Fibroblast of lung (primary cell): ENCODE data around the gene ETHE1.

Experiments used
- CTCF ChIP-seq, 2 donors: IDR thresholded peaks in 1 of 2; conservative IDR thresholded peaks in 1 of 2; 1 replicate in 1 of 2; 2 replicates in 1 of 2; pipeline ENCODE4 v1.5.1; 2011 to 2012; ENCODE audit warnings: low read length in 2 of 2, control low read depth in 1 of 2, inconsistent platforms in 1 of 2, low read depth in 1 of 2, mild to moderate bottlenecking in 1 of 2
- EZH2 ChIP-seq: IDR thresholded peaks from 2 replicates; pipeline ENCODE4 v1.5.1; 2012; ENCODE audit warnings: low read length, control low read depth, mild to moderate bottlenecking; ENCODE audit errors: missing control alignments

- TF ChIP-seq CTCF (conservative IDR thresholded peaks at IDR 0.05 in 1 of 2, IDR thresholded peaks at IDR 0.05 in 1 of 2; ENCODE audit: low read depth in 1 of 2, low read length in 2 of 2) (no peak), EZH2 (no peak)
These were observed 65.7 kb downstream of the ETHE1 start for GRCh38 chr19:43461303-43461702.
